HG02852 (cell line): ENCODE data around the gene AHSP.
"Not testable (repeated sequence)": the region's sequence is repeated elsewhere in the genome, so short reads cannot be mapped to it uniquely, and the experiment has no call there.

Experiments
- ATAC-seq: cut with Tn5 transposase; IDR thresholded peaks from one replicate; pipeline ENCODE4 v1.9.1; 2021; ENCODE audit warnings: mild to moderate bottlenecking, moderate library complexity; ENCODE audit not compliant: unreplicated experiment

Gene AHSP

GRCh38 chr16:31529937-31530312, 2.2 kb downstream of the AHSP start:
- no peak for ATAC-seq

DNA sequence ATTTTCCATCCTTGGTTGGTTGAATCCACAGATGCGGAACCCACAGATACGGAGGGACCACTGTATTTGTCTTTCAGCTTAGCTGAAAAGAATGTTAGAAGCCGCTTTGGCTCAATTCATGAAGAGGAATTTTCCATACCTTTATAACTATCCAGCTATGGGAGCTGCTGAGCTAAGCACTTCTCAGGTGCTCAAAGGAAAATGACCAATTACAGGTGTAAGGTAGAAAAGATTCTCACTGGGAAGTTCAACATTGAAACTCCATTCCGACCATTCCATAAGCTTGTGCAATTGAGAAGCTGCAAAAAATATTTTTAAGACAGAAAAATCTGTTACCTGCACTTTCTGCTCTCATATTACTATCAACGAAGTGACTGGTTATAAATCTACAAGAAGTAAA, 2.7 kb downstream of the AHSP start:
- no peak for ATAC-seq

GRCh38 chr16:31531096-31531495, 3.4 kb downstream of the AHSP start:
- ATAC-seq = no peak

DNA sequence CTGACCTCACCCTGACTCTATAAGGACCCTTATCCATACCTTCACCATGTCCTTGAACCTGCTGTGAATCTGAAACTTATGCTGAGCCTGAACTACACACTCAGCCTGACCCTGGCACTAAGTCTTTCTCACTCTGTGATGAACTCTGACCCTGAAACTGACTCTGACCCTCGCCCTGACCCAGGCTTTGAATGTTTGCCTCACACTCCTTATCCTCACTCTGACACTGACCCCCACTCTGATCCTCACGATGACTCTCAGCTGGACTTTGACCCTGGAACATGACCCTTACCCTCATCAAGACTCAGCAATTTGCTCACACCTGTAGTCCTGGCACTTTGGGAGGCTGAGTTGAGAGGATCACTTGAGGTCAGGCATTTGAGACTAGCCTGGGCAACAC, 4.4 kb downstream of the AHSP start:
- no peak for ATAC-seq

DNA sequence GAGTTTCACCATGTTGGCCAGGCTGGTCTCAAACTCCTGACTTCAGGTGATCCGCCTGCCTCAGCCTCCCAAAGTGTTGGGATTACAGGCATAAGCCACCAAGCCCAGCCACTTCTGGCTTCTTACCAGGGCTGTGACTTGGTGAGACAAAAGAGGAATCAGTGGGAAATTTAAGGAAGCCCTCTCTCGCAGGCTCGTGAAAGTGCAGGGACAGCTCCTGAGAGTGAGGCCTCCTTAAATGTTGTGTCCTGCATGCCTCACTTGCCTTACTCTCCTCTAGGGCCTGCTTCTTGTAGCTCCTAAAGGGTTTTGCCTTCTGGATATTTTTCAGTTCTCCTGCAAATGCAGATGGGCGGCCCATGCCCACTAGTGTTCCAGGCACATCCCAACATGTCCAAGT, 5.2 kb downstream of the AHSP start:
- no peak for ATAC-seq

- ATAC-seq = no peak
Observed at GRCh38 chr16:31535737-31536136, 8.0 kb downstream of the AHSP start.

GRCh38 chr16:31536804-31537361, 9.2 kb downstream of the AHSP start:
- ATAC-seq = no peak

GRCh38 chr16:31537362-31538242, 9.9 kb downstream of the AHSP start:
- no peak for ATAC-seq

DNA sequence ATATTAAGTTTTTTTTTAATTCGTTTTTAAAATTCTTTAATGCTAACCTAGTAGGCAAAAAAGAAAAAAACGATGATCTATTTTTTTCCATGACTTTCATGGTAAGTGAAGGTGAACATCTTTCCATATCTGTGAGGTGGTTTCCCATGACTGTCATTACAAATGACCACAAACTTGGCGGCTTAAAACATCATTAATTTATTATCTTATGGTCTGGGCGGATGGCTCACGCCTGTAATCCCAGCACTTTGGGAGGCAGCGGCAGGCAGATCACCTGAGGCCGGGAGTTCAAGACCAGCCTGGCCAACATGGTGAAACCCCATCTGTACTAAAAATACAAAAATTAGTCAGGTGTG, 10.5 kb downstream of the AHSP start:
- not testable (repeated sequence) for ATAC-seq

DNA sequence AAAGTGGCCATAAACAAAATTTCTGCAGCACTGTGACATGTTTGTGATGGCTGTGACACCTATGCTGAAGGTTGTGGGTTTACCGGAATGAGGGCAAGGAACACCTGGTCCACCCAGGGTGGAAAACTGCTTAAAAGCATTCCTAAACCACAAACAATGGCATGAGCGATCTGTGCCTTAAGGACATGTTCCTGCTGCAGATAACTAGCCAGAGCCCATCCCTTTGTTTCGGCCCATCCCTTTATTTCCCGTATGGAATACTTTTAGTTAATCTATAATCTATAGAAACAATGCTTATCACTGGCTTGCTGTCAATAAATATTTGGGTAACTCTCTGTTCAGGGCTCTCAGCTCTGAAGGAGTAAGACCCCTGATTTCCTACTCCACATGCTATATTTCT, 12.1 kb downstream of the AHSP start:
- ATAC-seq = not testable (repeated sequence)

DNA sequence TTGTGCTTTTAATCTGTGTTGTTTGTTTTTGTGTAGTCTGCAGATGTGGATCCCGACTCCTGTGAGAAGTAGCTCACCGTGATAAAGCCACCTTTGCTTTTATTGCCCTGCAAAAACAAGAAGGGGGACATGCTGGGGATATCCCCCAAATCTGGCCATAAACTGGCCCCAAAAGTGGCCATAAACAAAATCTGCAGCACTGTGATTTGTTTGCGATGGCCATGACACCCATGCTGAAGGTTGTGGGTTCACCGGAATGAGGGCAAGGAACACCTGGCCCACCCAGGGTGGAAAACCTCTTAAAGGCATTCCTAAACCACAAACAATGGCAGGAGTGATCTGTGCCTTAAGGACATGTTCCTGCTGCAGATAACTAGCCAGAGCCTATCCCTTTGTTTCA, 15.1 kb downstream of the AHSP start:
- no peak for ATAC-seq

- no peak for ATAC-seq
Observed at GRCh38 chr16:31561426-31562233, 33.9 kb downstream of the AHSP start.

DNA sequence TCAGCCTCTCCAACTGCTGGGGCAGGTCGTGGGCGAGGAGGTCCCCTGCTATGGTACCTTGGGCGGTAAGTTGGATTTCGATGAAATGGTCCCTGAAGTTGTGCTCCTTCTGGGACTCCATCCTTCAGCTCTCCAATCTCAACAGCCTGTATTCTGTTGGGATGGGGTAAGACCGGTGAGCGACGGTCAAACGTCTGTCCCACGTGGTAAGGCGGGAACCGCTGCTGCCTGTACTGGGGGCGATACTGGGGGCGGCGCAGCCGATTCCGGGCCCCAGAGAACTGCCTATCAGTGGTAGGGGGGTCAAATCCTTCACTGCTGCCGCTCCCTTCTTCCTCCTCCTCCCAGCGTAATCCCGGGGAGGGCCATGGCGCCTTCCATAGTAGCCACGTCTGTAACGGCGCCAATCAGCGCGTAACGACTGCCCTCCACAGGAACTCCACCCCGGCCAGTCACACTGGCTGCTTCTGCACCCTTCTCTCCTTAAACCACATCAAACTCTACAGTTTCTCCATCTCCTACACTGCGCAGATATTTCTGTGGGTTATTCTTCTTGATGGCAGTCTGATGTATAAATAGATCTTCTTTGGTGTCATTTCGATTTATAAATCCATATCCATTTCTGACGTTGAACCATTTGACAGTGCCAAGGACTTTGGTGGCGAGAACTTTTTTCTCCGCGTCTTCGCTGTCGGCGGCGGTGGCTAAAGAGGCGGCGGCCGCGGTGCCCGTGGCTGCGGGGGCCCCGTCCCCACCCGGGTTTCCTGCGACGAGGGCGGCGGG, 41.1 kb downstream of the AHSP start:
- ATAC-seq = no peak

DNA sequence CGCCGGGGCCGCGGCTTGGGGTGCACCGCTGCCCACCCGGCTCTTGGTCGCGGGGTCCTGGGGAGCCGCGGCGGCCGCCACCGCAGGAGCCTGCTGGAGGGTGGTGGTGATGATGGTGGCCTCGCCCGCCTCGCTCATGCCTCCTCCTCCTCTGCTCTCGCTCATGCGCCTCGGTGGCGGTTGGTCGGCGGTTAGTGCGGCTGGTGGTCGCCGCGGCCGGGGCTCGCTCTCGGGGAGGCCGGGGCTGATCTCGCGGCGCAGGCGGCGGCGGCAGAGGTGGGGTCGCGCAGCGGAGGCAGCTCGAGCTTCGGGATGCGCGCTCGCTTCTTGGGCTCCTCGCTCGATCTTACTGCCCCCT, 41.6 kb downstream of the AHSP start:
- no peak for ATAC-seq

DNA sequence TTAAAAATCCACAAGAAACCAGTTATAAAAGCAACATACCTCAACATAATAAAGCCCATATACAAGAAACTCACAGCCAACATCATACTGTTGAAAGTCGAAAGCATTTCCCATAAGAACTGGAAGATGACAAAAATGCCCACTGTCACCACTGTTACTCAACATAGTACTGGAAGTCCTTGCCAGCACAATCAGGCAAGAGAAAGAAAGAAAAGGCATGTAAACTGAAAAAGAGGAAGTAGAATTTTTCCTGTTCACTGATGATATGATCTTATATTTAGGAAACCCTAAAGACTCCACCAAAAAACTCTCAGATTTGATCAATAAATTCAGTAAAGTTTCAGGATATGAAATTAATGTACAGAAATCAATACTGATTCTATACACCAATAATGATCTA, 45.1 kb downstream of the AHSP start:
- no peak for ATAC-seq

DNA sequence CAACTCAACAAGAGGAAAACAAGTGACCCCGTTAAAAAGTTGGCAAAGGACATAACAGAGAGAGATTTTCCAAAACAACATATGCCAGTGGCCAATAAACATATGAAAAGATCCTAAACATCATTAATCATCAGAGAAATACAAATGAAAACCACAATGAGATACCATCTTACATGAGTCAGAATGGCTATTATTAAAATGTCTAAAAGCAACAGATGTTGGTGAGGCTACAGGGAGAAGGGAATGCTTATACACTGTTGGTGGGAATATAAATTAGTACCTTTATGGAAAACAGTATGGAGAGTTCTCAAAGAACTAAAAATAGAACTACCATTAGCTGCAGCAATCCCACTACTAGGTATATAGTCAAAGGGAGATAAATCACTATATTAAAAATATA, 46.5 kb downstream of the AHSP start:
- not testable (repeated sequence) for ATAC-seq

DNA sequence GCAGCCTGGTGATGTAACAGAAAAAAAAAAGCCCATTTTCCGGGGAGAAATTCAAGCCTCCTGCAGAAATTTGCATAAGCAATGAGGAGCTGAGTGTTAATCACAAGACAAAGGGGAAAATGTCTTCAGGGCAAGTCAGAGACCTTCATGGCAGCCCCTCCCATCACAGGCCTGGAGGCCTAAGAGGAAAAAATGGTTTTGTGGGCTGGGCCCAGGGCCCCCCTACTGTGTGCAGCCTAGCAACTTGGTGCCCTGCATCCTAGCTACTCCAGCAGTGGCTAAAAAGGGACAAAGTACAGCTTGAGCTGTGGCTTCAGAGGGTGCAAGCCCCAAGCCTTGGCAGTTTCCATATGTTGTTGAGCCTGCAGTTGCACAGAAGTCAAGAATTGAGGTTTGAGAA, 49.7 kb downstream of the AHSP start:
- ATAC-seq = no peak
